Erythroblast (primary cell): ENCODE results near the gene ATG16L1.

Source experiments
- GATA1 ChIP-seq: IDR thresholded peaks from 2 replicates; pipeline ENCODE4 v1.6.1; 2011; ENCODE audit warnings: low read depth, mild to moderate bottlenecking, control low read depth, low read length, moderate library complexity
- POLR2A ChIP-seq: IDR thresholded peaks from 2 replicates; pipeline ENCODE4 v1.6.1; 2011; ENCODE audit warnings: mild to moderate bottlenecking, low read length

DNA sequence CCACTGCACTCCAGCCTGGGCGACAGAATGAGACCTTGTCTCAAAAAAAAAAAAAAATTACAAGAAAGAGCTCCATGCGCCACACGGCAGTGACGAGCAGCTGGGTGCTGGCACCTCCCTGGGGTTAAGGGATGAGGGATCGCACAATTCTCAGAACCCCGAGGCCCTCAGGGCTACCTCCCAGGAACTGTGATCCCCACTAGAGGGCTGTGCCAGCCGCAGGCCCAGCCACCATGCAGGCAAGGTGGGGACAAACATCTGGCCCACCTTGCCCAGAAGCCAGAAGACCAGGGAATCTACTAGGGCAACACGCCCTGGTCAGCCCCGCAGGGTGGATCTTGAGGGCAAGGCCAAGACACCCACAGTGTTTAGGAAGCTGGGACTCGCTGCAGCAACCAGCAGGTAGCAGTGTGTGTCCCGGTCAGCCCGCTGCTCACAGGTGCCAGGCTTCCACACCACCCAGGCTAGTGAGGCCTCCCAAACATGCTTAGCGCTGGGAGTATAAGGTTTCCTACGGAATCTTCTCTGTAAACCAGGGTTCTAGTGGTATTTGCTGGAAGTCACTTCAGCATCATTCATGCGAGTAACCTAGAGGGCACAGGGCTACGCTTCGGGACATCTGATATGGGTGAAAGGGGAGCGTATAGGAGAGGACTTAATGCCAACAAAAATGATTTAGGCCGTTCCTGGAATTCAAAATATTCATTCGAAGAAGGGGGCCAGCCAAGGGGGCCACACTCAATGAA, 62.9 kb downstream of the ATG16L1 start:
- no peak for TF ChIP-seq POLR2A
- TF ChIP-seq GATA1 = no peak
